ENCODE measurements around the gene KAT2B. TPM values are rescaled to one million over a fixed set of nuclear protein-coding genes. Genes with fewer than 3 reads are reported as not detected.
"Not testable (repeated sequence)": the region's sequence is repeated elsewhere in the genome, so short reads cannot be mapped to it uniquely, and the experiment has no call there.

KAT2B gene
- total RNA-seq, 2 donors from 2014 or later: 8.5 to 25.9 TPM

DNA sequence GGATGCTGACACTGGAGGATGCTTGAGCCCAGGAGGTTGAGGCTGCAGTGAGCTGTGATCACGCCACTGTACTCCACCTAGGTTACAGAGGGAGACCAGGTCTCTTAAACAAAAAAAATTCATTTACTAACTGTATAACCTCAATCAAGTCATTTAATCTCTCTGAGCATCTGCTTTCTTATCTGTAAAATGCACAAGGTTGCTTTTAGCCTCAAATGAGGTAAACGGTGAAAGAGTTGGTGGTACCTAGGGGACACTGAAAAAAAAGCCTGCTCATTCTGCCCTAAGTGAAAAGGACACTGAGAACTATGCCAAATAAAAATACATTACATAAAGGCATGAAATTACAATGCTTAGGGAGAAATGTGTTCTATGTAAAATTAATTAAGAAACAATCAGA, 31.6 kb upstream of the KAT2B start:
- H3K27ac ChIP-seq: no peak overlapping the region
- H3K9me3 ChIP-seq: no peaks in the 10 kb centered on the region
- H3K36me3 ChIP-seq: no peaks in the 10 kb centered on the region
- no peak overlapping the region for H3K9ac ChIP-seq (ENCODE audit: low read depth in 2 of 2, low read length in 2 of 2)
- intact Hi-C loops (cut with DNase I): no loop called here
- H3K4me1 ChIP-seq: no peaks in the 10 kb centered on the region
- TF ChIP-seq, protein P1, sequence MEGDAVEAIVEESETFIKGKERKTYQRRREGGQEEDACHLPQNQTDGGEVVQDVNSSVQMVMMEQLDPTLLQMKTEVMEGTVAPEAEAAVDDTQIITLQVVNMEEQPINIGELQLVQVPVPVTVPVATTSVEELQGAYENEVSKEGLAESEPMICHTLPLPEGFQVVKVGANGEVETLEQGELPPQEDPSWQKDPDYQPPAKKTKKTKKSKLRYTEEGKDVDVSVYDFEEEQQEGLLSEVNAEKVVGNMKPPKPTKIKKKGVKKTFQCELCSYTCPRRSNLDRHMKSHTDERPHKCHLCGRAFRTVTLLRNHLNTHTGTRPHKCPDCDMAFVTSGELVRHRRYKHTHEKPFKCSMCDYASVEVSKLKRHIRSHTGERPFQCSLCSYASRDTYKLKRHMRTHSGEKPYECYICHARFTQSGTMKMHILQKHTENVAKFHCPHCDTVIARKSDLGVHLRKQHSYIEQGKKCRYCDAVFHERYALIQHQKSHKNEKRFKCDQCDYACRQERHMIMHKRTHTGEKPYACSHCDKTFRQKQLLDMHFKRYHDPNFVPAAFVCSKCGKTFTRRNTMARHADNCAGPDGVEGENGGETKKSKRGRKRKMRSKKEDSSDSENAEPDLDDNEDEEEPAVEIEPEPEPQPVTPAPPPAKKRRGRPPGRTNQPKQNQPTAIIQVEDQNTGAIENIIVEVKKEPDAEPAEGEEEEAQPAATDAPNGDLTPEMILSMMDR (IDR thresholded peaks at IDR 0.05): no peak
- DNase-seq: no peak
- H3K27me3 ChIP-seq: no peaks in the 10 kb centered on the region
- no peak overlapping the region for H3K4me3 ChIP-seq

GRCh38 chr3:20012164-20012563, 28.1 kb upstream of the KAT2B start, which contains the start of gene PP2D1:
PP2D1 (minus strand) TSS chr3:20012264; CDS start chr3:20012072, 192 bp downstream.
- DNase-seq: no peak
- H3K9ac ChIP-seq (ENCODE audit: low read depth in 2 of 2, low read length in 2 of 2): no peak within 1 kb of the TSS
- H3K4me1 ChIP-seq: no peaks in the 10 kb centered on the region
- TF ChIP-seq, protein P1 (IDR thresholded peaks at IDR 0.05): no peak
- H3K27me3 ChIP-seq: no peaks in the 10 kb centered on the region
- H3K27ac ChIP-seq: no peak within 1 kb of the TSS
- intact Hi-C loops (cut with DNase I): no loop called here
- H3K9me3 ChIP-seq: no peaks in the 10 kb centered on the region
- no peaks in the 10 kb centered on the region for H3K36me3 ChIP-seq
- no peak within 1 kb of the TSS for H3K4me3 ChIP-seq

DNA sequence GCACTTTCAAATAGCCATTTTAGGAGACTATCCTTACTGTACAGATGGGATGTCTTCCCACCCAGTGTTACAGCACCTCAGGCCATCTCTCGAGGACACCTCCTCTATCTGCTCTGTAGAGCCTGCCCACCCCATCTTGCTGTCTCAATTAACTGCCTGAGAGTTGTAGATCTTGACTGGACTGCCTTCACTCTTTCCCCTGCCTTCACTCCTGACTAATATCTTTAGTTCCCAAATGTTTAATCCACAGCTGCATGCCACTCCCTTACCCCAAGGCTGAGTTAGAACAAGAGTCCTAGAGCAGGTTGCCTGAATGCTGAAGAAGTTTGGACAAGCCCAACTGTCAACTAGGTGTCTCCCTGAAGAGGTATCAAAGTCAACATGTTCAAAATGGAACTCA, 26.9 kb upstream of the KAT2B start:
- no peaks in the 10 kb centered on the region for H3K9me3 ChIP-seq
- H3K36me3 ChIP-seq: no peaks in the 10 kb centered on the region
- no peak overlapping the region for H3K27ac ChIP-seq
- no peaks in the 10 kb centered on the region for H3K27me3 ChIP-seq
- no peak overlapping the region for H3K9ac ChIP-seq (ENCODE audit: low read depth in 2 of 2, low read length in 2 of 2)
- H3K4me3 ChIP-seq: no peak overlapping the region
- no peaks in the 10 kb centered on the region for H3K4me1 ChIP-seq
- intact Hi-C loops (cut with DNase I): no loop called here
- no peak for DNase-seq
- TF ChIP-seq, protein P1 (IDR thresholded peaks at IDR 0.05): no peak

GRCh38 chr3:20015525-20015924, 24.7 kb upstream of the KAT2B start:
- H3K4me3 ChIP-seq: no peak overlapping the region
- TF ChIP-seq, protein P1 (IDR thresholded peaks at IDR 0.05): no peak
- no peak for DNase-seq
- no peak overlapping the region for H3K9ac ChIP-seq (ENCODE audit: low read depth in 2 of 2, low read length in 2 of 2)
- H3K27ac ChIP-seq: no peak overlapping the region
- H3K4me1 ChIP-seq: no peaks in the 10 kb centered on the region
- H3K9me3 ChIP-seq: no peaks in the 10 kb centered on the region
- H3K27me3 ChIP-seq: no peaks in the 10 kb centered on the region
- intact Hi-C loops (cut with DNase I): no loop called here
- H3K36me3 ChIP-seq: no peaks in the 10 kb centered on the region

GRCh38 chr3:20016076-20016475, 24.2 kb upstream of the KAT2B start:
- DNase-seq; intact Hi-C loops (cut with DNase I); H3K9me3 ChIP-seq: not testable (repeated sequence)

GRCh38 chr3:20022954-20023622, 17.2 kb upstream of the KAT2B start:
- intact Hi-C loops (cut with DNase I): no loop called here
- TF ChIP-seq, protein P1 (IDR thresholded peaks at IDR 0.05): no peak
- Histone ChIP-seq H3K27me3 (no peaks in the 10 kb centered on the region), H3K27ac (no peak overlapping the region), H3K36me3 (no peaks in the 10 kb centered on the region), H3K9me3 (no peaks in the 10 kb centered on the region), H3K9ac (ENCODE audit: low read depth in 2 of 2, low read length in 2 of 2) (no peak overlapping the region), H3K4me3 (no peak overlapping the region), H3K4me1 (no peaks in the 10 kb centered on the region)
- DNase-seq: no peak

More at GRCh38 chr3:20016076-20016475, 24.2 kb upstream of the KAT2B start:
- not testable (repeated sequence) for H3K27ac ChIP-seq; H3K9ac ChIP-seq (ENCODE audit: low read depth in 2 of 2, low read length in 2 of 2); H3K36me3 ChIP-seq; H3K4me3 ChIP-seq; H3K4me1 ChIP-seq; H3K27me3 ChIP-seq
